HL-60 (cell line): ENCODE data around the gene NTN4.

Experiments used
- DNase-seq, 2 experiments: peaks; one replicate each; pipeline ENCODE4 v3.0.0-alpha.2; 2010 to 2020; ENCODE audit warnings: low read depth in 1 of 2, low spot score in 1 of 2
- H3K27ac ChIP-seq: fragments of 250-450 bp; sonication (Bioruptor Pico); replicated peaks from 2 replicates; pipeline ENCODE4 v1.5.1; 2020; ENCODE audit warnings: mild to moderate bottlenecking, moderate library complexity
- H3K27me3 ChIP-seq: fragments of 250-450 bp; sonication (Bioruptor Pico); 2 replicates; pipeline ENCODE4 v1.5.1; 2021; ENCODE audit warnings: mild to moderate bottlenecking, moderate library complexity; ENCODE audit not compliant: insufficient read depth, poor library complexity, severe bottlenecking
- H3K4me3 ChIP-seq: replicated peaks from 2 replicates; pipeline ENCODE4 v1.5.1; 2011; ENCODE audit warnings: mild to moderate bottlenecking, control low read depth, low read length; ENCODE audit not compliant: insufficient read depth
- GABPA ChIP-seq: IDR thresholded peaks from 2 replicates; pipeline ENCODE4 v1.6.1; 2012; ENCODE audit warnings: low read depth
- POLR2AphosphoS5 ChIP-seq: IDR thresholded peaks from 2 replicates; pipeline ENCODE4 v1.6.1; 2012; ENCODE audit warnings: low read depth
- SPI1 ChIP-seq: IDR thresholded peaks from 2 replicates; pipeline ENCODE4 v1.6.1; 2012; ENCODE audit warnings: low read depth, mild to moderate bottlenecking, borderline replicate concordance
- TF ChIP-seq, protein P1 (sequence below): IDR thresholded peaks from 2 replicates; pipeline ENCODE4 v1.6.1; 2012; ENCODE audit warnings: low read depth; ENCODE audit not compliant: insufficient replicate concordance
- TF ChIP-seq, protein P2 (sequence below): IDR thresholded peaks from one replicate; pipeline ENCODE4 v1.5.1; 2011; ENCODE audit warnings: low read length, control low read depth, inconsistent platforms; ENCODE audit not compliant: insufficient read depth

NTN4 gene

DNA sequence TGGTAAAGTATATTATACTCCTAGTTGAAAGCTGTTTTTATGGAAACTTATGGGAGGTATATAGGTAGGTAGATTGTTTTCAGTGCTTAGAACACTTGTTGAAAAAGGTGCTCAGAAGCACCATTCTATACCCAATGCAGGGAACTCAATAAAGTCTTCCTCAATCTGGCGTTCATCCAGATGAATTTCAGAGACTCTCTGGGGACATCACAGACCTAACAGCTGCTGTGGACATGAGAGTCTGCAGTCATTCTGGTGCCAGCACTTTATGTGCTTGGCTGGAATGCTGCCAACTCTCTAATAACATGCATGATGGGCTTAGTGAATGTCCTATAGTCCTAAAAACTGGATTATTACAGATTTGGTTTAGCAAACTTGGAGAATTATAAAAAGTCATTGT, 115.9 kb downstream of the NTN4 start:
- TF ChIP-seq SPI1, result no peak
- no peak for TF ChIP-seq GABPA
- TF ChIP-seq, protein P1, sequence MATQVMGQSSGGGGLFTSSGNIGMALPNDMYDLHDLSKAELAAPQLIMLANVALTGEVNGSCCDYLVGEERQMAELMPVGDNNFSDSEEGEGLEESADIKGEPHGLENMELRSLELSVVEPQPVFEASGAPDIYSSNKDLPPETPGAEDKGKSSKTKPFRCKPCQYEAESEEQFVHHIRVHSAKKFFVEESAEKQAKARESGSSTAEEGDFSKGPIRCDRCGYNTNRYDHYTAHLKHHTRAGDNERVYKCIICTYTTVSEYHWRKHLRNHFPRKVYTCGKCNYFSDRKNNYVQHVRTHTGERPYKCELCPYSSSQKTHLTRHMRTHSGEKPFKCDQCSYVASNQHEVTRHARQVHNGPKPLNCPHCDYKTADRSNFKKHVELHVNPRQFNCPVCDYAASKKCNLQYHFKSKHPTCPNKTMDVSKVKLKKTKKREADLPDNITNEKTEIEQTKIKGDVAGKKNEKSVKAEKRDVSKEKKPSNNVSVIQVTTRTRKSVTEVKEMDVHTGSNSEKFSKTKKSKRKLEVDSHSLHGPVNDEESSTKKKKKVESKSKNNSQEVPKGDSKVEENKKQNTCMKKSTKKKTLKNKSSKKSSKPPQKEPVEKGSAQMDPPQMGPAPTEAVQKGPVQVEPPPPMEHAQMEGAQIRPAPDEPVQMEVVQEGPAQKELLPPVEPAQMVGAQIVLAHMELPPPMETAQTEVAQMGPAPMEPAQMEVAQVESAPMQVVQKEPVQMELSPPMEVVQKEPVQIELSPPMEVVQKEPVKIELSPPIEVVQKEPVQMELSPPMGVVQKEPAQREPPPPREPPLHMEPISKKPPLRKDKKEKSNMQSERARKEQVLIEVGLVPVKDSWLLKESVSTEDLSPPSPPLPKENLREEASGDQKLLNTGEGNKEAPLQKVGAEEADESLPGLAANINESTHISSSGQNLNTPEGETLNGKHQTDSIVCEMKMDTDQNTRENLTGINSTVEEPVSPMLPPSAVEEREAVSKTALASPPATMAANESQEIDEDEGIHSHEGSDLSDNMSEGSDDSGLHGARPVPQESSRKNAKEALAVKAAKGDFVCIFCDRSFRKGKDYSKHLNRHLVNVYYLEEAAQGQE, result no peak
- TF ChIP-seq, protein P2, sequence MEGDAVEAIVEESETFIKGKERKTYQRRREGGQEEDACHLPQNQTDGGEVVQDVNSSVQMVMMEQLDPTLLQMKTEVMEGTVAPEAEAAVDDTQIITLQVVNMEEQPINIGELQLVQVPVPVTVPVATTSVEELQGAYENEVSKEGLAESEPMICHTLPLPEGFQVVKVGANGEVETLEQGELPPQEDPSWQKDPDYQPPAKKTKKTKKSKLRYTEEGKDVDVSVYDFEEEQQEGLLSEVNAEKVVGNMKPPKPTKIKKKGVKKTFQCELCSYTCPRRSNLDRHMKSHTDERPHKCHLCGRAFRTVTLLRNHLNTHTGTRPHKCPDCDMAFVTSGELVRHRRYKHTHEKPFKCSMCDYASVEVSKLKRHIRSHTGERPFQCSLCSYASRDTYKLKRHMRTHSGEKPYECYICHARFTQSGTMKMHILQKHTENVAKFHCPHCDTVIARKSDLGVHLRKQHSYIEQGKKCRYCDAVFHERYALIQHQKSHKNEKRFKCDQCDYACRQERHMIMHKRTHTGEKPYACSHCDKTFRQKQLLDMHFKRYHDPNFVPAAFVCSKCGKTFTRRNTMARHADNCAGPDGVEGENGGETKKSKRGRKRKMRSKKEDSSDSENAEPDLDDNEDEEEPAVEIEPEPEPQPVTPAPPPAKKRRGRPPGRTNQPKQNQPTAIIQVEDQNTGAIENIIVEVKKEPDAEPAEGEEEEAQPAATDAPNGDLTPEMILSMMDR, result no peak
- TF ChIP-seq POLR2AphosphoS5, result no peak
- DNase-seq, result no peak
- Histone ChIP-seq H3K27ac (no peak overlapping the region), H3K27me3 (no peaks in the 10 kb centered on the region), H3K4me3 (no peak overlapping the region)

DNA sequence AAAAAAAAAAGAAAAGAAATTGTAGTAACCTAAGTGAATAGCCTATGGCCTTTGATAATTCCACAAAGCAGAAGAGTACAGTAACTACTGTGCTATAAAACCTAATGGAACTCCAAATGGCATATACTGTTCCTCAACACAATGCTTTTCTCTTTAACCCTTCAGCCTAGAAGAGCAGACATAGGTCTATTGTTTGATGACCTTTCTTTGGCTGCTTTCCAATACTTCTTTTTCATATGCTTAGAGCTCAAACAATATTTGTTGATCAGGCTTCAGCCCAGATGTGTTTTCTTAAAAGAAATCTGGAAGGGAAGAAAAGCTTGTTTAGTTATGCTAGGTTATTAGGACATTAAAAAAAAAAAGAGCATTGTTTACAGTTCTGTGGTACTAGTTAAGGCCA, 116.4 kb downstream of the NTN4 start:
- H3K27ac ChIP-seq, result no peak overlapping the region
- no peaks in the 10 kb centered on the region for H3K27me3 ChIP-seq
- no peak for DNase-seq
- no peak for TF ChIP-seq POLR2AphosphoS5
- TF ChIP-seq SPI1, result no peak
- TF ChIP-seq, protein P2, result no peak
- TF ChIP-seq GABPA, result no peak
- TF ChIP-seq, protein P1, result no peak
- H3K4me3 ChIP-seq, result no peak overlapping the region

DNA sequence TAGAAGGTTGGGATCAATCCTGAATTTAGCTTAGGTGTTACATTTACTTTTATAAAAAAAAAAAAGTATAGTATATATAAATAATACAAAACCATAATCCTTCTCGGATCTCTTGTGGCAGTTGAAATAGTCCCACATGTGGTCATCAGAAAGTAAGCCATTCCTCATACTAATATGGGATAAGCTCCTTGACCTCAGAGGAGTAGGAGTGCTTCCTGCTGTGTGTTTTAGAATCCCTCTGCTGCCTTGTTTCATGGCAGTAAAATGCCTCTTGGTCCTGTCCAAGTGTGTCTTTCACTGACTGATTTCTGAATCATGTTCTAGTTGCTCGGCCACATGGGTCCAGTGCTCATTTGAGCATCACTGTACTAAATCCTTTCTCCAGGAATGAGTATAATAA, 117.0 kb downstream of the NTN4 start:
- no peak overlapping the region for H3K27ac ChIP-seq
- no peak overlapping the region for H3K4me3 ChIP-seq
- no peak for DNase-seq
- H3K27me3 ChIP-seq, result no peaks in the 10 kb centered on the region
- TF ChIP-seq GABPA (no peak), SPI1 (no peak), POLR2AphosphoS5 (no peak)
- TF ChIP-seq, protein P1, result no peak
- TF ChIP-seq, protein P2, result no peak
